Measurements from ENCODE around the gene BBS9. TPM values are rescaled to one million over a fixed set of nuclear protein-coding genes. Genes with fewer than 3 reads are reported as not detected.

BBS9 gene
- total RNA-seq, 1 experiment from 2014 or later: 4.7 TPM

DNA sequence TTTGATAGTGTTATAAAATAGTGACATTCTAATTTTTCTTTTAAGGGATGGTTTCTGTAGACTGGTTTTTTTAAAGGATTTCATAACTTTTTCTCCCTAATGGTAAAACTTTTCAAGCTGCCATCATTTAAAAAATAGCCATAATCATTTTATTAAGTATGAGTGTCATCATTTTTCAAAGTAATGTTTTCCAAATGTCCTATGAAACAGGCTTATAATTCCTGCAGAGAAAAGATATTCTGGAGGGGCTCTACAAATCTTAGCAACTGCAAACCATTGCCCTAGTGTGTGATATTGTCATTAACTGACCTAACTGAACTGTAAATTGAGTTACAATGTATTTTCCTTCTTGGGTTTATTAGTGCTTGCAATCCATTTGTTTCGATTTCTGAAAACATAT, 226.0 kb downstream of the BBS9 start:
- no TSS peak for BruUV-seq (replicated peaks)
- Mint-ChIP-seq H3K27ac (ENCODE audit: unreplicated experiment) (no peak overlapping the region), H3K4me1 (ENCODE audit: low read depth, unreplicated experiment) (no peaks in the 10 kb centered on the region), H3K27me3 (ENCODE audit: insufficient read depth, unreplicated experiment) (peaks cover 2% of the 10 kb centered on the region), H3K9me3 (ENCODE audit: unreplicated experiment) (no peaks in the 10 kb centered on the region), H3K36me3 (ENCODE audit: insufficient read depth, unreplicated experiment) (no peaks in the 10 kb centered on the region), H3K4me3 (ENCODE audit: unreplicated experiment) (no peak overlapping the region)
- TF ChIP-seq, protein P1, sequence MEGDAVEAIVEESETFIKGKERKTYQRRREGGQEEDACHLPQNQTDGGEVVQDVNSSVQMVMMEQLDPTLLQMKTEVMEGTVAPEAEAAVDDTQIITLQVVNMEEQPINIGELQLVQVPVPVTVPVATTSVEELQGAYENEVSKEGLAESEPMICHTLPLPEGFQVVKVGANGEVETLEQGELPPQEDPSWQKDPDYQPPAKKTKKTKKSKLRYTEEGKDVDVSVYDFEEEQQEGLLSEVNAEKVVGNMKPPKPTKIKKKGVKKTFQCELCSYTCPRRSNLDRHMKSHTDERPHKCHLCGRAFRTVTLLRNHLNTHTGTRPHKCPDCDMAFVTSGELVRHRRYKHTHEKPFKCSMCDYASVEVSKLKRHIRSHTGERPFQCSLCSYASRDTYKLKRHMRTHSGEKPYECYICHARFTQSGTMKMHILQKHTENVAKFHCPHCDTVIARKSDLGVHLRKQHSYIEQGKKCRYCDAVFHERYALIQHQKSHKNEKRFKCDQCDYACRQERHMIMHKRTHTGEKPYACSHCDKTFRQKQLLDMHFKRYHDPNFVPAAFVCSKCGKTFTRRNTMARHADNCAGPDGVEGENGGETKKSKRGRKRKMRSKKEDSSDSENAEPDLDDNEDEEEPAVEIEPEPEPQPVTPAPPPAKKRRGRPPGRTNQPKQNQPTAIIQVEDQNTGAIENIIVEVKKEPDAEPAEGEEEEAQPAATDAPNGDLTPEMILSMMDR (IDR thresholded peaks at IDR 0.05; ENCODE audit: insufficient read depth in 1 of 2, low read depth in 1 of 2, low read length in 1 of 2, severe bottlenecking in 1 of 2, unreplicated experiment in 1 of 2): no peak
- Histone ChIP-seq H3K4me3 (ENCODE audit: low read depth, low read length) (no peak overlapping the region), H3K9me3 (no peaks in the 10 kb centered on the region), H3K36me3 (ENCODE audit: control insufficient read depth, insufficient read depth, low read length) (no peaks in the 10 kb centered on the region), H3K4me1 (no peaks in the 10 kb centered on the region; the same call in 1 of the 2 replicates), H3K27me3 (replicated peaks; ENCODE audit: control insufficient read depth, insufficient read depth, low read length) (no peaks in the 10 kb centered on the region)
- ChIA-PET CTCF (no interaction called here), POLR2A (no interaction called here)
- no peak for DNase-seq
- intact Hi-C loops (cut with micrococcal nuclease; ENCODE audit: unreplicated experiment): no loop called here

DNA sequence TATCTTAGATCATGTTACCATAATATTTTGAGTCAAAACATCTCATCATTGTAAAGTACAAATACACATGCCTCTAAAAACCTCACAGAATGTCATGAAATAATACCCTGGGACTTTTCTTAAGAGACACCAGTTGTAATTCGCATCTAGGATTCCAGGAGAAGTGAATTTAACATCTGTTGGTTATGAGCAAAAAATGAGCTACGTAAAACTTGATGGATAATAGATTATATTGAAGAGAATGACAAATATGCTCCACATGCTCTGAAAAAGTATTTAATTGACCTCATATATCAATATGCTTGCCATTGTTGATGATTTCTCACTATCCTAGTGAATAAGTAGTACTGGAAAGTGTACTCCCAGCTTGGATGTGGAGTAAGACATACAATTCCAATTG, 227.0 kb downstream of the BBS9 start:
- Mint-ChIP-seq H3K27me3 (ENCODE audit: insufficient read depth, unreplicated experiment) (peaks cover 2% of the 10 kb centered on the region), H3K9me3 (ENCODE audit: unreplicated experiment) (no peaks in the 10 kb centered on the region), H3K36me3 (ENCODE audit: insufficient read depth, unreplicated experiment) (no peaks in the 10 kb centered on the region), H3K4me3 (ENCODE audit: unreplicated experiment) (no peak overlapping the region), H3K4me1 (ENCODE audit: low read depth, unreplicated experiment) (no peaks in the 10 kb centered on the region), H3K27ac (ENCODE audit: unreplicated experiment) (no peak overlapping the region)
- TF ChIP-seq, protein P1 (IDR thresholded peaks at IDR 0.05; ENCODE audit: insufficient read depth in 1 of 2, low read depth in 1 of 2, low read length in 1 of 2, severe bottlenecking in 1 of 2, unreplicated experiment in 1 of 2): no peak
- CTCF ChIA-PET: interaction anchor here (0.6 kb wide), 1 partner anchor 245 kb away, joined by 3 read pairs; no protein-coding TSS in a partner anchor
- Histone ChIP-seq H3K4me3 (ENCODE audit: low read depth, low read length) (no peak overlapping the region), H3K36me3 (ENCODE audit: control insufficient read depth, insufficient read depth, low read length) (no peaks in the 10 kb centered on the region), H3K4me1 (no peaks in the 10 kb centered on the region; the same call in 1 of the 2 replicates), H3K27me3 (replicated peaks; ENCODE audit: control insufficient read depth, insufficient read depth, low read length) (no peaks in the 10 kb centered on the region), H3K9me3 (no peaks in the 10 kb centered on the region)
- POLR2A ChIA-PET: no interaction called here
- no peak for DNase-seq
- intact Hi-C loops (cut with micrococcal nuclease; ENCODE audit: unreplicated experiment): no loop called here
- no TSS peak for BruUV-seq (replicated peaks)

DNA sequence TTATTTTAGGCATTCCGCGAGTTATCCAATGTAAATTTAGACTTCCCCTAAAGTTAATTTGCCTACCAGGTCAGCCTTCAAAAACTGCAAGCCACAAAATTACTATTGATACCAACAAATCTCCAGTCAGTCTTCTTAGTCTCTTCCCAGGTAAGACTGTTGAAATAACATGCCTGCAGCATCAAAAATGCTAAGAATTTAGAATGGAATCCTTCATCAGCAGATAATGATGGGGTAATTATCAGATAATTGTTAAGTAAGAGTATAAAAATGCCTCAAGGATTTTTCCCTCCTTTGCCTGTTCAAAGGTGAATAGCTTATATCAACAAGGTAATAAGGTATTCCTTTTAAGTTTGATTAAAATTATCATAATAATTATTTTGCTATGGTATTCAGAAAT, 228.5 kb downstream of the BBS9 start:
- no peaks in the 10 kb centered on the region for H3K4me1 Mint-ChIP-seq (ENCODE audit: low read depth, unreplicated experiment)
- H3K27ac Mint-ChIP-seq (ENCODE audit: unreplicated experiment): no peak overlapping the region
- peaks cover 2% of the 10 kb centered on the region for H3K27me3 Mint-ChIP-seq (ENCODE audit: insufficient read depth, unreplicated experiment)
- H3K4me1 ChIP-seq: no peaks in the 10 kb centered on the region; the same call in 1 of the 2 replicates
- H3K36me3 Mint-ChIP-seq (ENCODE audit: insufficient read depth, unreplicated experiment): no peaks in the 10 kb centered on the region
- H3K9me3 ChIP-seq: no peaks in the 10 kb centered on the region
- no peak overlapping the region for H3K4me3 Mint-ChIP-seq (ENCODE audit: unreplicated experiment)
- H3K27me3 ChIP-seq (replicated peaks; ENCODE audit: control insufficient read depth, insufficient read depth, low read length): no peaks in the 10 kb centered on the region
- H3K9me3 Mint-ChIP-seq (ENCODE audit: unreplicated experiment): no peaks in the 10 kb centered on the region
- intact Hi-C loops (cut with micrococcal nuclease; ENCODE audit: unreplicated experiment): no loop called here
- DNase-seq: no peak
- BruUV-seq (replicated peaks): no TSS peak
- H3K4me3 ChIP-seq (ENCODE audit: low read depth, low read length): no peak overlapping the region
- POLR2A ChIA-PET: no interaction called here
- TF ChIP-seq, protein P1 (IDR thresholded peaks at IDR 0.05; ENCODE audit: insufficient read depth in 1 of 2, low read depth in 1 of 2, low read length in 1 of 2, severe bottlenecking in 1 of 2, unreplicated experiment in 1 of 2): no peak
- CTCF ChIA-PET: no interaction called here
- no peaks in the 10 kb centered on the region for H3K36me3 ChIP-seq (ENCODE audit: control insufficient read depth, insufficient read depth, low read length)
